ENCODE data around the gene ABL2.
"Not testable (repeated sequence)": the region's sequence is repeated elsewhere in the genome, so short reads cannot be mapped to it uniquely, and the experiment has no call there.

ABL2 gene

GRCh38 chr1:179178183-179178582 is 51.3 kb downstream of the ABL2 start:
- no peak for TF ChIP-seq CTCF (conservative IDR thresholded peaks at IDR 0.05)
- no peak overlapping the region for H3K27ac ChIP-seq

GRCh38 chr1:179177615-179178014 is 51.9 kb downstream of the ABL2 start:
- TF ChIP-seq CTCF (conservative IDR thresholded peaks at IDR 0.05) = no peak
- no peak overlapping the region for H3K27ac ChIP-seq

- no peak for TF ChIP-seq CTCF (conservative IDR thresholded peaks at IDR 0.05)
- no peak overlapping the region for H3K27ac ChIP-seq
Measured at GRCh38 chr1:179177182-179177581, 52.3 kb downstream of the ABL2 start.

GRCh38 chr1:179175011-179175841 is 54.3 kb downstream of the ABL2 start:
- TF ChIP-seq CTCF (conservative IDR thresholded peaks at IDR 0.05) = no peak
- H3K27ac ChIP-seq = no peak overlapping the region

GRCh38 chr1:179170468-179170770 is 59.1 kb downstream of the ABL2 start:
- not testable (repeated sequence) for H3K27ac ChIP-seq

GRCh38 chr1:179169616-179170467 is 59.6 kb downstream of the ABL2 start:
- H3K27ac ChIP-seq = no peak overlapping the region
- TF ChIP-seq CTCF (conservative IDR thresholded peaks at IDR 0.05) = no peak

GRCh38 chr1:179168536-179168935 is 60.9 kb downstream of the ABL2 start:
- no peak for TF ChIP-seq CTCF (conservative IDR thresholded peaks at IDR 0.05)
- no peak overlapping the region for H3K27ac ChIP-seq

- TF ChIP-seq CTCF (conservative IDR thresholded peaks at IDR 0.05) = no peak
- H3K27ac ChIP-seq = no peak overlapping the region
Measured at GRCh38 chr1:179167955-179168354, 61.5 kb downstream of the ABL2 start.

Measured in VCaP (cell line).